ENCODE data around the gene DPP7.

The DPP7 gene

DNA sequence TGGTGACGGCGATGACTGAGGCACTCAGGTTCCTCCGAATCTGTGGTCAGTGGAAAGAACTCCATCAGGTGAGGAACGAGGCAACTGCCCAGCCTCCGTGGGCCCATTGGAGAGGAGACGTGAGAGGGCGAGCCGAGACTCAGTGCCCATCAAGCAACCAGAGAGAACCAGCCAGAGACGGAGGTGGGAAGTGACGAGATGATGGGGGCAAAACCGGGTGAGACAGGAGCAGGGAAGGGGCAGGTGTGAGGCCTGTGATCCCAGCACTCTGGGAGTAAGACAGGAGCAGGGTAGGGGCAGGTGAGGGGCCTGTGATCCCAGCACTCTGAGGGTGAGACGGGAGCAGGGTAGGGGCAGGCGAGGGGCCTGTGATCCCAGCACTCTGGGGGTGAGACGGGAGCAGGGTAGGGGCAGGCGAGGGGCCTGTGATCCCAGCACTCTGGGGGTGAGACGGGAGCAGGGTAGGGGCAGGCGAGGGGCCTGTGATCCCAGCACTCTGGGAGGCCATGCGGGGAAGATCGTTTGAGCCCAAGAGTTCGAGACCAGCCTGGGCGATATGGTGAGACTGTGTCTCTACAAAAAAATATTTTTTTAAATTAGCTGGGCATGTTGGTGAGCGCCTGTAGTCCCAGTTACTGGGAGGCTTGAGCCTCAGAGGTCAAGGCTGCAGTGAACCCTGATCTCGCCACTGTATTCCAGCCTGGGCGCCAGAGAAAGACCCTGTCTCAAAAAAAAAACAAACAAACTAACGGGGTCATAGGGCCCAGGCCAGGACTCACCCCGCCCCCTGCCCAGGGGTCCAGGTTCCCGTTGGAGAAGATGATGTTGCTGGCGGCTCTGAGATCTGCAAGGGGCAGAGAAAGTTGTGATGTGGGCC is 3.4 kb downstream of the DPP7 start:
- no peak for DNase-seq

DNA sequence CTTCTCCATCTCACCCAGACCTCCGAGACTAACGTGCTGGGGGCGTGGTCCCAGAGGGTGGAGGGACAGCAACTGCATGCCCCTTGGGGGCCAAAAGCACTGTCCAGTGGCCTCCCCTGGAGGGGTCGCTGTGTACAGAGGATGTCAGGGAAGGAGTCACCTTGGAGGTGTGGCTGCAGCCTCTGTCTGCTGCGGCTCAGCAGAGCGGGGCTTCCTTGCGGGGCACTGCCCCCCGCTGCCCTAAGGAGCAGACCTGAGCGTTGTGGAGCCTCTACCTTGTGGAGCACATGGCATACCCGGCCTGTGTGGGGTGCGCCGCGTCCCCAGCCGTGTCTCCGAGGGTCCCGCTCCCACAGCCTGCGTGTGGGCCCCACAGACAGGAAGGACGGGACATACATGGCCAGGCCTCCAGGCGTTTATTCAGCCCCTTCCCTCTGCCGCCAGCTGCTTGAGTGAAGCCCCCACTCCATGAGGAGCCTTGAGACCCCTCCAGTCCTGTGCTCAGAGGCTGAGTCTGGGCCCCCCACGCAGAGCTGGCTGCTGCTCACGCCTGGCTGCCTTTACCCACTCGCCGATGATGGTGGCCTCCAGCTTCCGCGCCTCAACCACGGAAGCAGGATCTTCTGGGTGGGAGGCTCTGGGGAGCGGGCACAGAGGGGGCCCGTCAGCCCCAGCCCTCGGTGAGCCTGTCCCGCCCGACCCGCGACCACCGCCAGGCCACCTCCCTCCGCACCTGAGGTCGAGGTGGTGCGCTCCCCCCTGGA is 4.2 kb downstream of the DPP7 start:
- DNase-seq = no peak

DNA sequence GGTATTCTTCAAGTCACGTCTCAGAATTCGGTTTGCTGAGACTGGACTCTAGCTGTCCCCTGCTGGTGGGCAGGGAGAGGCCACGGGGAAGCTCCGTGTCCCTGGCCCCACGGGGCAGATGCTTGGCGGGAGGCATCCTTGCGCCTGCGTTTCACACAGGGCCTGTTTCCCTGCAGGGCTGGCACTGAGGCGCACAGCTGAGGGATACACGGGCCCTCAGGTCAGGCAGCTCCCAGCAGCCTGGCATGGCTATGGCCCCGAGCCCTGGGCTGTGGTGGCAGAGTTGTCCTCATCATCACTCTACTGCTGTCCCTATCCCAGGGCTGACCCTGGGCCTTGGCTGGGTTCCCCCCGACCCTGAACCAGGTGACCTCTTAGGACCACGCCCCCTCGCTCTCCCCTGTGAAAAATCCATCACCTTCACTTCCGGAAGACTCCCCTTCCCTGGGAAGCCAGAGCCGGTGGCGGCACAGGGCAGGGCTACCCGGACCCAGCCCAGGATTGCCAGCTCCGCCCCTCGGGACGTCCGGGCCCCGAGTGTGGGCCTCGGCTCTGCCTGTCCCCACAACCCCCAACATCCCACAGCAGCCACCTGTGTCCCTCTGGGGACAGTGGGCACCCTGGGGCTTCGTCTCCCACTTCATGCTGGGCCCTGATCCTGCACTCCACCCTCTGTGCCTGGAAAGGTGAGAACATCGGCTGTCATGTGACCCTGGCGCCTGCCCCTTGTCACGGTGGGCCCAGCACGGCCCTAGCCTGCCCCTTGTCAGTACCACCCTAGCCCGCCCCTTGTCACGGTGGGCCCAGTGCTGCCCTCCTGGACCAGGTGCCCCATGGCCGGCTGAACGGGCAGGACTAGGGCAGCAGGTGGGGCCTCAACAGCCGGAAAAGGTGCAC is 5.0 kb downstream of the DPP7 start:
- no peak for DNase-seq

DNA sequence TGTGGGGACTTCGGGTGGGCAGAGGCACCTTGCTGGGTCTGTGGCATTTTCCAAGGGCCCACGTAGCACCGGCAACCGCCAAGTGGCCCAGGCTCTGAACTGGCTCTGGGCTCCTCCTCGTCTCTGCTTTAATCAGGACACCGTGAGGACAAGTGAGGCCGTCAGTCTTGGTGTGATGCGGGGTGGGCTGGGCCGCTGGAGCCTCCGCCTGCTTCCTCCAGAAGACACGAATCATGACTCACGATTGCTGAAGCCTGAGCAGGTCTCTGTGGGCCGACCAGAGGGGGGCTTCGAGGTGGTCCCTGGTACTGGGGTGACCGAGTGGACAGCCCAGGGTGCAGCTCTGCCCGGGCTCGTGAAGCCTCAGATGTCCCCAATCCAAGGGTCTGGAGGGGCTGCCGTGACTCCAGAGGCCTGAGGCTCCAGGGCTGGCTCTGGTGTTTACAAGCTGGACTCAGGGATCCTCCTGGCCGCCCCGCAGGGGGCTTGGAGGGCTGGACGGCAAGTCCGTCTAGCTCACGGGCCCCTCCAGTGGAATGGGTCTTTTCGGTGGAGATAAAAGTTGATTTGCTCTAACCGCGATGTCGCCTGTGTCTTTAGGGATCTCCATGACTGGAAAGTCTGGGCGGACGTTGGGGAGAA is 5.8 kb downstream of the DPP7 start:
- DNase-seq = no peak

DNA sequence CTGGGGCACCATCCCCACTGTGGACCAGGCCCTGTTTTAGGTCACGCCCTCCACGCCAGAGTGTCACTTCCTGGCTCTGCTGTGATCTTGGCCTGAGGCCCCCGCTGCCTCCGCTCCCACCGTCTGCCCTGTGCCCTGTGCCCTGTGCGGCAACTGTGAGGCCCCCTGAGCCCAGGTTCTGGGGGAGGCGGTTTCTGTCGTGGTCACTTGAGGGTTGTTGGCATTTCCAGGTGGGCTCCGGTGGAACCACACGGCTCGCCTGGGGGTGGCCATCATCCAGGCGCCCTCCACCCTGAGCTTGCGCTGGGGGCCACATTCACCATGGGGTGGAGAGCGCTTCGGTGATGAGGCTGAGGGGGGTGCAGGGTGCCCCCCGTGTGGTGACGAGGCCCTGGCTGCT is 6.6 kb downstream of the DPP7 start:
- no peak for DNase-seq

DNA sequence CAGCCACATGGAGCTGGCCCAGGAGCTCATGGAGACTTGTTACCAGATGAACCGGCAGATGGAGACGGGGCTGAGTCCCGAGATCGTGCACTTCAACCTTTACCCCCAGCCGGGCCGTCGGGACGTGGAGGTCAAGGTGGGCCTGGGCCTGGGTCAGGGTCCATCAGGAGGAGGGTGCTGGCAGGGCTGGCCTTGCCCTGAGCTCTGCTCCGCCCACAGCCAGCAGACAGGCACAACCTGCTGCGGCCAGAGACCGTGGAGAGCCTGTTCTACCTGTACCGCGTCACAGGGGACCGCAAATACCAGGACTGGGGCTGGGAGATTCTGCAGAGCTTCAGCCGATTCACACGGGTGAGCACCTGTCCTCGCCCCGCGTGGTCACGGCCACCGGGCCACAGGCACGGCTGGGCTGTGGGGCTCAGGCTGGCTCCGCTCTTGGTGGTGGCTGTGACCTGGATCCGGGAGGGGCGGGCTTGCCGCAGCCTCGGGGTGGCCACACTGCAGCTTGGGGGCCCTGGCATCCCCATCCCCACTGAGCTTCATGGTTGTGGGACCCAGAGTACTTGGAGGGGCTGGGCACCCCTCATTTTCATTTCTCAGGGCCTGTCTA is 7.1 kb downstream of the DPP7 start:
- DNase-seq = no peak

DNA sequence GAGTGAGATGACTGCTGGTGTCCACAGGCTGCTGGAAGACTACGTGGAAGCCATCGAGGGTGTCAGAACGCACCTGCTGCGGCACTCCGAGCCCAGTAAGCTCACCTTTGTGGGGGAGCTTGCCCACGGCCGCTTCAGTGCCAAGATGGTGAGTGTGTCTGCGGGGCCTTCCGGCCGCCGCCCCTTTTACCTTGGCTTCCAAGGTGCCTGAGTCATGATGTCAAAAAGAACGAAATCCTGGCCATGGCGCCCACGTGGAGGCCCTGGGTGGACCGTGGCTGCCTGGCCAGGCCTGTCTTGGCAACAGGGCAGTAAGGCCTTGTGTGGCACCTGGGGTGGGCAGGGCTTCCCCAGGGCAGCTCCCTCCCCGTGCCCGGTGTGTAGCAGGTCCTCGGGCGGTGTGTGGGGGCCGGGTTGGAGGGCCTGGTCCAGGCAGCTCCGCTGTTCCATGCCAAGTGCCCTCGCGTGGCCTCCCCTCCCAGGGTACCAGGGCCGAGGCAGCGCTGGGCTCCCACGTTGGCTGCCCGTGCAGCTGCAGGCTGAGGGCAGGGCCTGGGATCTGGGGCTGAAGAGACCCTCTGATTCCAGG is 7.8 kb downstream of the DPP7 start:
- DNase-seq = no peak

DNA sequence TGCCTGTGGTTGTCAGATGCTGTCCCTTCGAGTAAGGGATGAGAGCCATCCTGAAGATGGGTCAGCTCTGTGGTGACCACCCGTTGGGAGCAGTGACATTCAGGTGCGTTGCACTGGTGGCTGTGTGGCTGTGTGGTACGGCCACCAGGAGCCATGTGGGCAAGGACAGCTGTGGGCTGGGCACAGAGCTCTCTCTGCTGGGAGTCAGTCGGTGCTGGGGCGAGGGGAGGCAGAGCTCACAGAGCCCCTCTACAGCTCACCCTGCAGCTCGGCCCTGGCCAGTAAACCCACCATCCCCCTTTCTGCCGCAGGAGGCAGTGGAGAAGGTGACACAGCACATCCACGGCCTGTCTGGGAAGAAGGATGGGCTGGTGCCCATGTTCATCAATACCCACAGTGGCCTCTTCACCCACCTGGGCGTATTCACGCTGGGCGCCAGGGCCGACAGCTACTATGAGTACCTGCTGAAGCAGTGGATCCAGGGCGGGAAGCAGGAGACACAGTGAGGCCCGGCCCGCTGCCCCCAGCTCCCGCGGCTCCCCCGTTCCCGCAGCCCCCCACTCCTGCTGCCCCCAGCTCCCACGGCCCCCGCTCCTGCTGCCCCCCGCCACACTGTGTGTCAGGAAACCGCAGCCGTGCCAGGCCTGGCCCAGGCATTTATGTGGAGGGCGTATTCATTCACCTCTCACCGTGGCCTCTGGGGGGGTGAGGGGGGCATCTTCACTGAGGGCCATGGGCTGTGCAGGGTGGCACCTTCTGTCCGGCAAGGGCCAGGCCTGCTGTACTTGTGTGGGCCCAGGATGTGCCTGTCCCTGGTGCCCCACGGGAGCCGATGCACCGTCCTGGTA is 8.5 kb downstream of the DPP7 start:
- no peak for DNase-seq

DNA sequence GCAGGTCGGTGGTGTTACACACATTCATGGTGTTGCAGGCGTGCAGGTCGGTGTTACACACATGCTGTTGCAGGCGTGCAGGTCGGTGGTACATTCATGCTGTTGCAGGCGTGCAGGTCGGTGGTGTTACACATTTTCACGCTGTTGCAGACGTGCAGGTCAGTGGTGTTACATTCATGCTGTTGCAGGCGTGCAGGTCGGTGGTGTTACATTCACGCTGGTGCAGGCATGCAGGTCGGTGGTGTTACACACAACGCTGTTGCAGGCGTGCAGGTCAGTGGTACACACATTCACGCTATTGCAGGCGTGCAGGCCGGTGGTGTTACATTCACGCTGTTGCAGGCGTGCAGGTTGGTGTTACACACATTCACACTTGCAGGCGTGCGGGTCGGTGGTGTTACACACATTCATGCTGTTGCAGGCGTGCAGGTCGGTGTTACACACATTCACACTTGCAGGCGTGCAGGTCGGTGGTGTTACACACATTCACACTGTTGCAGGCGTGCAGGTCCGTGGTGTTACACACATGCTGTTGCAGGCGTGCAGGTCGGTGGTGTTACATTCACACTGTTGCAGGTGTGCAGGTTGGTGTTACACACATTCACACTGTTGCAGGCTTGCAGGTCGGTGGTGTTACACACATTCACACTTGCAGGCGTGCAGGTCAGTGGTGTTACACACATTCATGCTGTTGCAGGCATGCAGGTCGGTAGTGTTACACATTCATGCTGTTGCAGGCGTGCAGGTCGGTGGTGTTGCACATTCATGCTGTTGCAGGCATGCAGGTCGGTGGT is 11.1 kb downstream of the DPP7 start:
- DNase-seq = no peak

DNA sequence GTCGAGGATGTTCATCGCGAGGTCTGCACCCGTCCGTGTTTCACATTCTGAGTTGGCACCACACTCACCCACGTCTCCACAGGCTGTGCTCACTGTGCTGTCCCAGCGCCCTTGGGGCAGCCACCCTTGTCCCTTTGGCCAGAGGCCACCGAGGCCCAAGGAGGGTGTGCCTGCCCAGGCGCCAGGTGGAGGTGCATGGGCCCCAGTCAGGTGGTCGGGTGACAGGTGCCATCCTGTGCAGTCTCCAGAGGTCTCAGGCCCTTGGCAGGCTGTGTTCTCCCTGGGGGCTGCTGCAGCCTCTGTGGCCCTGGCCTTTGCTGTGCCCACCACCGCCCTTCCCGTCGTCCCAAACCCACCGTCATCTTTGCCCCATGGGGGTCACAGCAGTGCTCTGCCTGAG is 15.3 kb downstream of the DPP7 start:
- DNase-seq = no peak

DNA sequence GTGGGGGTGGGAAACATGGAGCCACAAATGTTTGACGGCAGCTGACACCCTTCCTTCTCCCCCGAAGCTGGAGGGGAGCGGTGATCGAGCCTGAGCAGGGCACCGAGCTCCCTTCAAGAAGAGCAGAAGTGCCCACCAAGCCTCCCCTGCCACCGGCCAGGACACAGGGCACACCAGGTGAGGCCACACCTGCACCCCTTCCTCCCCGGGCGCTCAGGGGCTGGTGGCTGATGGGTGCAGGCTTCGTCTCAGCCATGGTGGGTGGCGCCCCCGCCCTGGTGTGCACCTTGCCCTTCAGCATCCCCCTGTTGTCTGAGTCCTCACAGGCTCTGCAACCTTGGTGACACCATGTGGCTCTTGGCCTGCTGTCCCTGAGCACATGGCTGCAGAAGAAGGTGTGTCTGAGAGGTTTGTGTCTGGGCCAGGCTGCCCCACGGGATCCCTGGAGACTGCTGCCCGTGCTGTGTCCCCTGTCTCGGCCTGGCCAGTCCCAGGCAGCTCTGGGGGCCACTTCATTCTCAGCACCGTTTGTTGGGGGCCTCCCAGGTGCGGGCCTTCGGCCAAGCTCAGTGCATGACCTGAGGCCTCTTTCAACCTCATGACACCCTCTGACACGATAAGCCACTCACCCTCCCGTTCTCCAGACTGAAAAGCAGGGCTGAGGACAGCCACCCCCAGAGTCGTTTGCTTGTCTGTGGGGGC is 16.6 kb downstream of the DPP7 start:
- DNase-seq = no peak

DNA sequence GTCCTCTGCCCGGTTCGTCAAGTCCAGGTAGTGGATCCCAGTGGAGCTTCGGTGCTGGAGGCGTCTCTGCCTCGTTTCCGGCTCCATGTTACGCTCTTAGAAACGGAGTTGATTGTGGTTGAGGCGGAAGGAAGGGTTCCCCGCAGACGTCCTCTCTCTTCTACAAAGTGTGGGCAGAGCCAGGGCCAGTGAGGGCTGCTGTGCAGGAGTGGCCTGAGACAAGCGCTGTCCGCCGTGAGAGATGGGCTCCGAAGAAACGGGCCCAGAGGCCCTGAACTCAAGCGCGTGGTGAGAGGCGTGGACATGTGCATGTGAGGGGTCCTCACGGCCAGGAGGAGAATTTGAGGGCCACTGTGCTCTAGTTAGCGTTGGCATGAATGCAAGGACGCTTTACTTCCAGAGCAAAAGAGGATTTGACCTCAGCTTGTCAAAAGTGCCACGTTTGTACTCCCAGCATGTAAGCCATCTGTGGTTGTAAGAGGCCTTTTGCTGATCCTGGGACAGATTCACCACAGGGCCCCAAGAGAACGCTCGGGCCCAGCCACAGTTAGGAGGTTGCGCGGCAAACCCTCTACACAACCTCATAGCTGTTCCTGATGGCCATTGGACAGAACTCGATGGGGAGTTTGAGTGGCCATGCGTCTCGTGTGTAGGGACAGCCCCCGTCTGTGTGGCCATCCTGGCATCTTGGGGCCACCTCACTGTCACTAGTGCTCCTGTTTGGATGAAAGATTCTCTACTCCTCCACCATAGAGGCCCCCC is 17.6 kb downstream of the DPP7 start:
- DNase-seq = no peak

DNA sequence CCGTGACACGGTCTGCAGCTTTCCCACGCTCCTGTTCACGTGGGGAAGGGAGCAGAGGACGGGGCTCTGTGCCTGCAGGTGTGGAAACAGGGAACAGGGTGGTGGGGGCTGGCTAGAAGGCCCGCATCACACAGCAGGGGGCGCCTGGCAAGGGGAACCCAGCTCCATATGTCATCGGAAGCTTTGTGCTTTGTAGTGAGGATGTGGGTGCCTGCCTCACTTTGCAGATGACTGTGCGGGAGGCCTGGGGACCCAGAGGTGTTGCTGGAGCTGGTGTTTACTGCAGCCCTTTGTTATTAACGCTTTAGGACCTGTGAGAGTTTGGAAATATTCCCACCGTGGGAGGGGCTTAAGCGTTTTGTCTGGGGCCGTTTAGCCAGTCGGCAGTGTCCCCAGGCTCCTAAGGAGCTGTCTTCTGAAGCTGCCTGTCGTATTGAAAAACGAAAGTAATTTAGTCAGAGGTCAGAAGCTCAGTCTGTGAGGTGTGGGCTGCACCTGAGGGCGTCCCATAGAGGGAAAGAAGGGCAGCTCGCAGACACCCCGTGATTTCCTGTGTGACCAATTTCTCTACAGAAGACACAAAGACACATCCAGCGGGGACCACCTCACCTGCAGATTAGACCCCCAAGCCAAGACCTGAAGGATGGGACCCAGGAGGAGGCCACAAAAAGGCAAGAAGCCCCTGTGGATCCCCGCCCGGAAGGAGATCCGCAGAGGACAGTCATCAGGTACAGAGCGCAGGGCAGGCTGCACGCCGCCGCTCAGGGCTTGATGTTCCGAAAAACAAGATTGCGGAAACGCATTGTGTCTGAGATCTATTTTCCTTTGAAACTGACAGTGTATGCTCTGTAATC is 18.6 kb downstream of the DPP7 start:
- no peak for DNase-seq

DNA sequence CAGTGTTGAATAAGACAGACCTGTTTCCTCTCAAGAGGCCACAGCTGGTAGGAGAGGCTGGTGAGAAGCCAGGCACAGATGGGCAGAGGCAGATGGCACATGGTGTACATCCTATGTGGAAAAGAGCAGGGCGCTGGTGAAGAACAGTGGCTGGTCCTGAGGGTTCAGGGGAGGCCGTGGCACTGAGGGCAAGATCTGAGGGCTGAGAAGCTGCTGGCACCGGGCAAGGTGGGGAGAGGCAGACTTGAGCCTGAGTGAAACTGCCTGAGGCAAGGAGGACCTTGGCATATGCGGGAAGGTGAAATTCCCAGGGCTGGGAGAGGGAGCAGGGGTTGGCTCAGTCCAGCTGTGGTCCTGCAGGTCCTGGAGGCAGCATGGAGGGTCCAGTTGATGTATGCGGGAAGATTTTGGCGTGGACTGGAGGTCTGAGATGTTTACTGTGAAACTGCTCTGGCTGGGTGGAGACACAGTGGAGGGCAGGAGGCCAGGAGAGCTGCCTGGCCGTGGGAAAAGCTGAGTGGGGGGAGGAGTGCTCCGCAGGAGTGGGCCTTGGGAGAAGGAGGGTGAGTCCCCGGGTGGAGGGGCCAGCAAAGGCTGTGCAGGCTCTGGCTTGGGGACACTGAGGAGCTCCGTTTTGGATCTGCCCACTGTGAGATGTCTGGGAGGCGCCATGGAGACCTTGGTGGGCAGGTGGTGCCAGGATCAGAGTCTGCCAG is 25.1 kb downstream of the DPP7 start:
- peak; percentile 44 for DNase-seq

DNA sequence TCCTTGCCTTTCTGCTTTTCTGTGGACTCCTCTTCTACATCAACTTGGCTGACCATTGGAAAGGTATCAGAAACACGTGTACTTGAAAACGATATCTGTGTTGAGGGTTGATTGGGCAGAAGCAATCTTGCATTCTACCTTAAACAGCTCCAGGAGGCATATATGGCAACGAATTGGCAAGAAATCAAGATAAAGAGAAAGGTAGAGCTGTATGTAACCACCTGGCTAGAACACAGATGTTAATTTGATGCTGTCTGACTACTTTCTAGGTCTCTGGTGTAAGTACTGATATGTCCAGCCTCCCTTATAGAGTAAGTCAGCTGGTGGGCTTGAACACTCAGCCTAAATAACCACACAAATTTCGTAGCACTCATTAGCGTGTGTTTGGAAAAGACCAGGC is 26.4 kb downstream of the DPP7 start:
- peak; percentile 53 for DNase-seq

DNA sequence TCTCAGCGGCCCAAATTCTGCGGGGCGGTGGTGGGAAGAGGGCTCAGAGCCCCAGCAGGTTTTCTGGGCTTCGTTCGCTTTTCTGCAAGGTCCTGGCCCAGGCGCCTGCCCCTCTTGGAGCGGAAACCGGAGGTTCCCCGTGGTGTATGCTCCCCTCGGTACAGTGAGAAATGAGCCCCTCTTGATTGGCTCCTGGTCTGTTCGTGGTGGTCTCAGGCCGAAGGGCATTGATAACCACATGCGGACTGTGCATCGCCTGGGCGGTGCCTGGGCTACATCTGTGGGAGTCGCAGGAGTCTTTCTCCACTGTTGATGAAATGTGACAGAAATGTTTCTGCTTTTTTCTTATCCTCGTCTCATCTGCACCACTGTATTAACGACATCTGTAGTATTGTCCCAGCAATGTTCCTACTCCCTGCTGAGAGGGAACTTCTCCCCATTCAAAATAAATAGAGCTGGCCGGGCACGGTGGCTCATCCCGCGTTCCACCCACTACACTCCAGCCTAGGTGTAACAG is 27.1 kb downstream of the DPP7 start:
- DNase-seq = no peak
